ENCODE results near the gene ZNF618.
"Not testable (repeated sequence)": the region's sequence is repeated elsewhere in the genome, so short reads cannot be mapped to it uniquely, and the experiment has no call there.

Gene ZNF618

GRCh38 chr9:113988385-113989016 lies 112.4 kb downstream of the ZNF618 start:
- no peak for DNase-seq (ENCODE audit: low read depth)

DNA sequence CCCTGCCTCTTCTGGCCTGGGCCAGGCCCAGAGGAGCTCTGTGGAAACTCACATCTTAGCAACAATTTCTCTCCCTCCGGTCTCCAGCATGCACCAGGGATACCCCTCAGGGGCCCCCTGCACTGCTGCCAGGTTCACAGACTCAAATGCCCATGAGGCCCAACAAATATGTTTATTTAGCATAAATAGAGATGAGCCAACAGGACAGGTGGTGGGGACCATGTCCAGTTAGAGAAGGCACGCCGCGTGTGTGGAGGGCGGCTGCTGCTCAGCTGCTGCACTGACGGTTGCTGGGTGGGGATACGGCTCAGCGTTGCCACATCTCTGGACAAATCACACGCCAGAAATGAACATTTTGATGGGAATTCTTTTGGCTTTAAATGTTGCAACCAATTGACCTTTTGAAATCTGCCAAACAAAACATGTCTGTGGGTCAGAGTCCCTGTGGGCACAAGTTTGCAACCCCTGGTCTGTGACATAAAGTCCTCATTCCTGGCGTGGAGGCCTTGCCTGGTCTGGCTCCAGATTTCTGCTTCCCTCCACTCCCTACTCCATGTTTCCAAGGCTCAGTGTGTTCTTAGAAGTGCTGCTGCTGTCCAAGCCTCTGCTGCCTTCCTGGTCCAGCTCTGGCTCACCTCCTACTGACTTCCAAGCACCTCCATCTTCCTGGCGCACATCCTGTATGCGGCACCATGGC lies 113.1 kb downstream of the ZNF618 start:
- DNase-seq (ENCODE audit: low read depth), result no peak

DNA sequence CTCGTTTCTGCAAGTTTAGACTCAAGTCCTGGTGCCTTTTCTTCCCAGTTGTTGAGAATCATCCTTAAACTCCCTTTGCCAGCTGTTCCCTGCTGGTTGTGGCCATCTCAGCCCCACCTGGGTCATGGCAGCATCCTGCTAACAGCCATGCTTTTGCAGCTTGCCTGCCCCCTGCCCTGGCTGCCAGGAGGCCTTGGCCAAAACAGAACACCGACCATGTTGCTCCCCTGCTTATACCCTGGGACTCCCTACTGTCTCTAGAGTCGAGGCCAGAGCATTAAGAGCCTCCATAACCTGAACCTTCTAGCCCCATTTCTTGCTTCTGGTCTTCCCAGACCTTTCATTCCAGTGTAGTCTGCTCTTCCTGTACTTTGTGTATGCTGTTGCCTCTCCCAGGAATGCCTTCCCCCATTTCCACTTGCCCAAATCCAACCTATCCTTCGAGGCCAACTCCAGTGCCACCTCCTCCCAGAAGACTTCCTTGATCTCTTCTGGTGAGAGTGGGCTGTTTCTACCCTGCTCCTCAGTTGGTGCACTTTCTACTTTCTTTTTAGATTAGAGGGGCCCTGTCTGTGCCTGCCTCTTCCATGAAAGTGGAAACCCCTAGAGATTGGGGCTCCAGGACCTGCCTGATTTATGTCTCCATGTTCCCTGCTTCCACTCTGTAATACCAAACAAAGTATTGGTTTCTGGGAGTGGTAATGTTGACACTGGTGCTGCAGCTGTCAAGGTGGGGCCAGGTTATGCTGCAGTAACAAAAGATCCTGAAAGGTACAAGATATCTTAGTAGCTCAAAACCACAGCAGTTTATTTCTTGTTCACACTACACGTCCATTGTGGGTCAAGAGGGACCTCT lies 113.8 kb downstream of the ZNF618 start:
- no peak for DNase-seq (ENCODE audit: low read depth)

DNA sequence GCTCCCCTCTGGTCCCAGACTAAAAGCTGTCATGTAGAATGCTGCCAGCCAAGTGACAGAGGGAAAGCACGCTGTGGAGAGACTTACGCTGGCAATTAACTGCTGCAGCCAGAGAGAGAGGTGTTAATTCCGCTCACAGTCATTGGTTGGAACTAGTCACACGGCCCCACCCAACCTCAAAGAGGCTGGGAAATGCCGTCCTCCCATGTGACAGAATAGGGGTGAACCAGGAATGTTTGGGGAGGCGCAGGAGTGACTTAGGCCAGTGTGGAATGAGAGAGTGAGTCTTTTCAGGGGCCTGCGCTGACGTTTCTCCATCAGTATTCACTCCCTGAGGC lies 114.4 kb downstream of the ZNF618 start:
- DNase-seq (ENCODE audit: low read depth), result no peak

- DNase-seq (ENCODE audit: low read depth), result no peak
Measured at GRCh38 chr9:113990975-113991471, 114.9 kb downstream of the ZNF618 start.

- no peak for DNase-seq (ENCODE audit: low read depth)
Measured at GRCh38 chr9:113991714-113992113, 115.6 kb downstream of the ZNF618 start.

DNA sequence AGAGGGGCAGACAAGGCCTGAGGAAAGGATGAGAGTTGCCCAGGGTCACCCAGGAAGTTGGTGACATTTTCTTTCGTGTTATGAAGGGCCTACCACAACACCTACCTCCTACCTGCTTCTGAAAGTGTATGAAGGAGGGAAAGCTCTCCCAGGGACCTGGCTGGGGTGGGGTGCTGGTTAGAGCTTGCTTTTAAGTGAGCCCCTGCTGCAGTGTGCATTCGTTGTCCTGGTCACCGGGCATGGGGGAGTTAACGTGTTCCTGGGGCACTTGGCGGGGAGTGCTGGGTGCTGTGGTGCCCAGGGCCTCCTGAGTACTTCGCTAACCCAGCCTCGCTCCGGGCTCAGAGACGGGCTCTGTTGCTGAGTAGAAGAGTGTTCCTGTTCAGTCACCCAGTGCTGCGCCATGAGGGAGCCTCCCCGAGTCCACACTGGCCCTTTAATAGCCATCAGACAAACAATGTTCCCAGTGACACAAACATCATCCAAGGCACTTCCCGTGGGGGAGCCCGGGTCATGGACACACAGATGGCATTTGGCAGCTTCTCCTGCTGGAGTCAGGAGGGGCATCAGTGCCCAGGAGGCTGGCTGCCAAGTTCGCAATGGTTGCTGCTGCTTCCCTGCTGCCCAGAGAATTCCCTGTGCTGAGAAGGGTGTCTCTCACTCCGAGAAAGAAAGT lies 116.3 kb downstream of the ZNF618 start:
- no peak for DNase-seq (ENCODE audit: low read depth)

DNA sequence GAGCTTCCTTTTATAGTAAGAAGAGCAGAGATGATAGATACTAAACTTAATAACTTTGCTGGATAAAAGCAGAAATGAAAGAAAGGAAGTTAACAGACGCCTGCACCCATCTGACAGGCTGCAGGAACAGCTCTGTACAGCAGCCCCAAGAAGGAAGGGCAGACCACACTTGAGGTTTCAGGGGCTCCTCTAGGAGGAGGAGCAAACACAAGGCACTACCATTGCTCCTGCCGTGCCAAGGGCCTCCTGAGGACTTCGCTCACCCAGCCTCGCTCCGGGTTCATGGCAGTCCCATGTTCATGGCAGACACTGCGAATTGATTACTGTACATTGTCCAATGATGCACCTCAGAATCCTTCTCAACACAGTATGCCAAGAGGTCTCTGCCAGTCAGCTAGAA lies 116.9 kb downstream of the ZNF618 start:
- DNase-seq (ENCODE audit: low read depth), result no peak

GRCh38 chr9:113993838-113994540 lies 117.9 kb downstream of the ZNF618 start:
- no peak for DNase-seq (ENCODE audit: low read depth)

GRCh38 chr9:113995401-113995800 lies 119.3 kb downstream of the ZNF618 start:
- no peak for DNase-seq (ENCODE audit: low read depth)

GRCh38 chr9:113995963-113996362 lies 119.9 kb downstream of the ZNF618 start:
- DNase-seq (ENCODE audit: low read depth), result no peak

DNA sequence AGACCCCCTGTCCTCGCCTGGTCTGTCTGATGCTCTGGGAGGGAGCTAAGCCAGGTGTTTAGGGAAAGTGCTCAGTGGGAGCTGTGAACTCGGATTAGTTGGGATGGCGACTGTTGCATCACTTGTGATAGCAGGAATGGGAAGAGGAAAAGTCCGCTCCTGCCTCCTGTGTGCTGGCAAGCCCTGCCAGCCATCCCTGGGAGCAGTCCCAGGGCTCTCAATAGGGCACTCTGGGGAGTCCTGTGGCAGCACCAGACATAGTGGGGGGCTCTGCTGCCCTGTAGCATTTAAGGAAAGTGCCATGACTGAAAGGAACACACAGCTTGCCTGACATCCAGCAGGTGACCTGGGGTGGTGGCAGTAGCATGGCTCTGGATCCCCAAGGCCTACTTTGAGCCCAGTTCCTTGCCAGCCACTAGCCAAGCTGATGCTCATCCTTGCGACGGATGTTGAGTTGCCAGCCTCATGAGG lies 120.5 kb downstream of the ZNF618 start:
- DNase-seq (ENCODE audit: low read depth), result no peak

GRCh38 chr9:113997064-113997463 lies 121.0 kb downstream of the ZNF618 start:
- not testable (repeated sequence) for DNase-seq (ENCODE audit: low read depth)

DNA sequence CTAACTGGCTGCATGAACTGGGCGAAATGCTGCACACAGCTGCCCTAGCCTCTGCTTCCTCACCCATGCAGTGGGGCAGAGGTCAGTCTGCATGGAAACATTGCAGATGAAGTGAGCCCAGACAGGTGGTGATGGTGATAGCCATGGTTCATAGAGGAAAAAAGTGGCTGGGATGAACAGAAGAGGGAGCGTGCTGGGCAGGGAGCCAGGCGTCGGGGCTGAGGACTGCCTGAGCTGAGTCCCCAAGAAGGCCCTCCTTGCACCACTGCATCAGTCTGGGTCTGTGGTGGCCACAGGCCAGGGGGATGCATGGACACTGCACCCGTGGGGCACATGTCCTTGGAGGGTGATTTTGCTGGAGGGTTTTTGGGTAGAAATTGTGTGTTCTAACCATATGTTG lies 121.5 kb downstream of the ZNF618 start:
- no peak for DNase-seq (ENCODE audit: low read depth)

GRCh38 chr9:113998114-113998513 lies 122.0 kb downstream of the ZNF618 start:
- no peak for DNase-seq (ENCODE audit: low read depth)

GRCh38 chr9:113998525-113999255 lies 122.6 kb downstream of the ZNF618 start:
- DNase-seq (ENCODE audit: low read depth), result no peak

- no peak for DNase-seq (ENCODE audit: low read depth)
Measured at GRCh38 chr9:113999256-114000062, 123.3 kb downstream of the ZNF618 start.

DNA sequence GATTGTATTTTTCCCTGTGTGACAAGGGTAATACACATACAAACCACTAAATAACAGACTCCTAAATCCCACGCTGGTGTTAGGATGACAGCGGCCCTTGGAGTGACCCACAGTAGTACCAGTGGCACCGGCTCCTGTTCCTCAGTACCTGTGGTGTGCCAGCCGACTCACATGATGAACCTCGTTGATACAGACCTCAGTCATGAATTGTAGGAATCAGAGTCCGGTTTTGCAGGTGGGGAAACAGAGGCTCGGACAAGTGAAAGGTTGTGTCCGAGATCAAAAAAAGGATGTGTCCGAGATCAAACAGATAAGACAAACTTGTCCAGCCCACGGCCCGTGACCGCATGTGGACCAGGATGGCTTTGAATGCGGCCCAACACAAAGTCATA lies 124.0 kb downstream of the ZNF618 start:
- DNase-seq (ENCODE audit: low read depth), result no peak

- DNase-seq (ENCODE audit: low read depth), result no peak
Measured at GRCh38 chr9:114000671-114001409, 124.7 kb downstream of the ZNF618 start.

DNA sequence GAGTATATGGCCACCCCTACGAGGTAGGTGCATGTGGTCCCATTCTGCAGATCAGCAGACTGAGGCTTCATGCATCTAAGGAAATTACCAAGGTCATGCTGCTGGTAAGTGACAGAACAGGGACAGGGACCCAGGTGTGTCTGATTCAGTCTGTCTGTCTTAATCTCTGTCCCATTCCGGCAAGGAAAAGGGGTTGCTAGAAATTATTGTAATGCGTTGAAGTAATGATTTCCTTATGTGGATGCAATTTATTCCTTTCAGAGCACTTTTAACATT lies 125.2 kb downstream of the ZNF618 start:
- no peak for DNase-seq (ENCODE audit: low read depth)

All from stimulated activated CD4-positive, alpha-beta T cell treated with anti-CD3 and anti-CD28 coated beads, Interleukin-2, amount 100 ng/mL, for 4 hours (primary cell).